Measurements from ENCODE around the gene TBC1D1.

DNA sequence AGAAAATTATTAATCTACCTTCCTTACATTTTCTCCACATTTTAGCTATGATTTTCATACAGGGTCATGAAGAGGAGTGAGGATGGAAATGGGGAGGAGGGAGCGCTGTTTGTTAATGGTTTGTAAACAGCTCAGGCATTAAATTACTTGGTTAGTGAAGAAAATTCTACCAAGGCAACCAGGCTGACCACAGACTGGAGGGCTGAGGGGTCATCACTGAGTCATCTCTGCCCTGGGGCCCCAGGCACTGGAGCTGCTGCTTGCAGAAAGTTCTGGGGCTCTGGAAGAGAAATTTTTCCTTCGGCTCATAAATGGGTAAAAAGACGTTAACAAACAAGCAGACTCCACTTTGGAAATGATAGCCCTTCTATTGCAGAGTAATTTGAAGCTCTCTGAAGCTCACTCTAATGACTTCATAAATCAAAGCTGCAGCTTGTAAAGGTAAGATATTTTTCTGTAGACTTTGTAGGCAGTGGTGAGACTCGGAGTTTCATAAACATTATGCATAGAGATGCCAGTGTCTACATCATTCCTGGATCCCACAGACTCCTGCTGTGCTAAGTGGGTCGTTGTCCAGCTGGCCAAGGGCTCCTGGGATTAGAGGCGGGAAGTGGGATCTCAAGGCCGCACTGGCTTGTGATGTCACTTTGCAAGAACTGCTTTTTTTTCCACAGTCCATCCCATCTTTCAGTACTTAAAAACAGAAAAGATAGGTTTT lies 228.9 kb downstream of the TBC1D1 start:
- TF ChIP-seq, protein P1, sequence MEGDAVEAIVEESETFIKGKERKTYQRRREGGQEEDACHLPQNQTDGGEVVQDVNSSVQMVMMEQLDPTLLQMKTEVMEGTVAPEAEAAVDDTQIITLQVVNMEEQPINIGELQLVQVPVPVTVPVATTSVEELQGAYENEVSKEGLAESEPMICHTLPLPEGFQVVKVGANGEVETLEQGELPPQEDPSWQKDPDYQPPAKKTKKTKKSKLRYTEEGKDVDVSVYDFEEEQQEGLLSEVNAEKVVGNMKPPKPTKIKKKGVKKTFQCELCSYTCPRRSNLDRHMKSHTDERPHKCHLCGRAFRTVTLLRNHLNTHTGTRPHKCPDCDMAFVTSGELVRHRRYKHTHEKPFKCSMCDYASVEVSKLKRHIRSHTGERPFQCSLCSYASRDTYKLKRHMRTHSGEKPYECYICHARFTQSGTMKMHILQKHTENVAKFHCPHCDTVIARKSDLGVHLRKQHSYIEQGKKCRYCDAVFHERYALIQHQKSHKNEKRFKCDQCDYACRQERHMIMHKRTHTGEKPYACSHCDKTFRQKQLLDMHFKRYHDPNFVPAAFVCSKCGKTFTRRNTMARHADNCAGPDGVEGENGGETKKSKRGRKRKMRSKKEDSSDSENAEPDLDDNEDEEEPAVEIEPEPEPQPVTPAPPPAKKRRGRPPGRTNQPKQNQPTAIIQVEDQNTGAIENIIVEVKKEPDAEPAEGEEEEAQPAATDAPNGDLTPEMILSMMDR (IDR thresholded peaks at IDR 0.05), result no peak
- TF ChIP-seq POLR2A (IDR thresholded peaks at IDR 0.05), result no peak
